HEK293 (cell line): ENCODE data around the gene LATS1.

Experiments
- YY1 ChIP-seq: fragments of 450-650 bp; formaldehyde crosslinking; IDR thresholded peaks from 2 replicates; pipeline ENCODE4 v1.5.1; 2018; ENCODE audit warnings: missing biosample characterization, missing genetic modification characterization
- ZBTB7A ChIP-seq: fragments of 450-650 bp; formaldehyde crosslinking; IDR thresholded peaks from 2 replicates; pipeline ENCODE4 v1.5.1; 2016; ENCODE audit warnings: low read depth, missing biosample characterization, missing genetic modification characterization
- ZFP41 ChIP-seq: fragments of 450-650 bp; formaldehyde crosslinking; IDR thresholded peaks from 2 replicates; pipeline ENCODE4 v1.5.1; 2016; ENCODE audit warnings: missing biosample characterization, missing genetic modification characterization, borderline replicate concordance
- ZNF366 ChIP-seq: fragments of 450-650 bp; formaldehyde crosslinking; conservative IDR thresholded peaks from 2 replicates; pipeline ENCODE4 v1.5.1; 2016; ENCODE audit warnings: missing biosample characterization, missing genetic modification characterization
- TF ChIP-seq, protein P1 (sequence below): fragments of 450-650 bp; formaldehyde crosslinking; IDR thresholded peaks from 2 replicates; pipeline ENCODE4 v1.5.1; 2016; ENCODE audit warnings: missing biosample characterization, missing genetic modification characterization
- TF ChIP-seq, protein P2 (sequence below): fragments of 450-650 bp; formaldehyde crosslinking; conservative IDR thresholded peaks from 2 replicates; pipeline ENCODE4 v1.5.1; 2016; ENCODE audit warnings: low read depth, missing biosample characterization, missing genetic modification characterization

DNA sequence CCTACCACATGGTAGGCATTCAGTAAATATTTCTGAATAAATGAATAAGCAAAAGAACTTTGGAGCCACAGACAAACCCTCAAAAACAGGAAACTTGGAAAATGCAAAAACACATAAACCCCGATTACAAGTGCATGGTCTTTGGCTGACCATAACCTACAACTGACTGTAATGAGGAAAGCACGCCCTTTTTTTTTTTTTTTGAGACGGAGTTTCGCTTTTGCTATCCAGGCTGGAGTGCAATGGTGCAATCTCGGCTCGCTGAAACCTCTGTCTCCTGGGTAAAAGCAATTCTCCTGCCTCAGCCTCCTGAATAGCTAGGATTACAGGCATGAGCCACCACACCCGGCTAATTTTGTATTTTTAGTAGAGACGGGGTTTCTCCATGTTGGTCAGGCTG lies 11.9 kb upstream of the LATS1 start:
- TF ChIP-seq, protein P1, sequence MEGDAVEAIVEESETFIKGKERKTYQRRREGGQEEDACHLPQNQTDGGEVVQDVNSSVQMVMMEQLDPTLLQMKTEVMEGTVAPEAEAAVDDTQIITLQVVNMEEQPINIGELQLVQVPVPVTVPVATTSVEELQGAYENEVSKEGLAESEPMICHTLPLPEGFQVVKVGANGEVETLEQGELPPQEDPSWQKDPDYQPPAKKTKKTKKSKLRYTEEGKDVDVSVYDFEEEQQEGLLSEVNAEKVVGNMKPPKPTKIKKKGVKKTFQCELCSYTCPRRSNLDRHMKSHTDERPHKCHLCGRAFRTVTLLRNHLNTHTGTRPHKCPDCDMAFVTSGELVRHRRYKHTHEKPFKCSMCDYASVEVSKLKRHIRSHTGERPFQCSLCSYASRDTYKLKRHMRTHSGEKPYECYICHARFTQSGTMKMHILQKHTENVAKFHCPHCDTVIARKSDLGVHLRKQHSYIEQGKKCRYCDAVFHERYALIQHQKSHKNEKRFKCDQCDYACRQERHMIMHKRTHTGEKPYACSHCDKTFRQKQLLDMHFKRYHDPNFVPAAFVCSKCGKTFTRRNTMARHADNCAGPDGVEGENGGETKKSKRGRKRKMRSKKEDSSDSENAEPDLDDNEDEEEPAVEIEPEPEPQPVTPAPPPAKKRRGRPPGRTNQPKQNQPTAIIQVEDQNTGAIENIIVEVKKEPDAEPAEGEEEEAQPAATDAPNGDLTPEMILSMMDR (tag by site-specific recombination), result no peak
- TF ChIP-seq ZBTB7A (tag by site-specific recombination), result no peak
- TF ChIP-seq ZFP41 (tag by site-specific recombination), result no peak
- TF ChIP-seq, protein P2, sequence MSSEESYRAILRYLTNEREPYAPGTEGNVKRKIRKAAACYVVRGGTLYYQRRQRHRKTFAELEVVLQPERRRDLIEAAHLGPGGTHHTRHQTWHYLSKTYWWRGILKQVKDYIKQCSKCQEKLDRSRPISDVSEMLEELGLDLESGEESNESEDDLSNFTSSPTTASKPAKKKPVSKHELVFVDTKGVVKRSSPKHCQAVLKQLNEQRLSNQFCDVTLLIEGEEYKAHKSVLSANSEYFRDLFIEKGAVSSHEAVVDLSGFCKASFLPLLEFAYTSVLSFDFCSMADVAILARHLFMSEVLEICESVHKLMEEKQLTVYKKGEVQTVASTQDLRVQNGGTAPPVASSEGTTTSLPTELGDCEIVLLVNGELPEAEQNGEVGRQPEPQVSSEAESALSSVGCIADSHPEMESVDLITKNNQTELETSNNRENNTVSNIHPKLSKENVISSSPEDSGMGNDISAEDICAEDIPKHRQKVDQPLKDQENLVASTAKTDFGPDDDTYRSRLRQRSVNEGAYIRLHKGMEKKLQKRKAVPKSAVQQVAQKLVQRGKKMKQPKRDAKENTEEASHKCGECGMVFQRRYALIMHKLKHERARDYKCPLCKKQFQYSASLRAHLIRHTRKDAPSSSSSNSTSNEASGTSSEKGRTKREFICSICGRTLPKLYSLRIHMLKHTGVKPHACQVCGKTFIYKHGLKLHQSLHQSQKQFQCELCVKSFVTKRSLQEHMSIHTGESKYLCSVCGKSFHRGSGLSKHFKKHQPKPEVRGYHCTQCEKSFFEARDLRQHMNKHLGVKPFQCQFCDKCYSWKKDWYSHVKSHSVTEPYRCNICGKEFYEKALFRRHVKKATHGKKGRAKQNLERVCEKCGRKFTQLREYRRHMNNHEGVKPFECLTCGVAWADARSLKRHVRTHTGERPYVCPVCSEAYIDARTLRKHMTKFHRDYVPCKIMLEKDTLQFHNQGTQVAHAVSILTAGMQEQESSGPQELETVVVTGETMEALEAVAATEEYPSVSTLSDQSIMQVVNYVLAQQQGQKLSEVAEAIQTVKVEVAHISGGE (tag by site-specific recombination), result no peak
- TF ChIP-seq ZNF366 (tag by site-specific recombination), result no peak
- no peak for TF ChIP-seq YY1
